Stimulated activated CD4-positive, alpha-beta T cell treated with anti-CD3 and anti-CD28 coated beads, Interleukin-4, amount 100 ng/mL, for 1 hour (primary cell): ENCODE results near the gene RASA3.
A peak's percentile ranks its signal among the peaks of the same experiment; 100 is the strongest.
"Not testable (repeated sequence)": the region's sequence is repeated elsewhere in the genome, so short reads cannot be mapped to it uniquely, and the experiment has no call there.

Experiments used
- DNase-seq: peaks from one replicate; pipeline ENCODE4 v3.0.0-alpha.2; 2020

The RASA3 gene

GRCh38 chr13:114077933-114078325 lies 54.5 kb downstream of the RASA3 start:
- DNase-seq = no peak

- DNase-seq = no peak
Observed at GRCh38 chr13:114077099-114077932, 55.1 kb downstream of the RASA3 start.

- no peak for DNase-seq
Observed at GRCh38 chr13:114076329-114077090, 55.9 kb downstream of the RASA3 start.

GRCh38 chr13:114075811-114076210 lies 56.6 kb downstream of the RASA3 start:
- not testable (repeated sequence) for DNase-seq

- no peak for DNase-seq
Observed at GRCh38 chr13:114074671-114075315, 57.6 kb downstream of the RASA3 start.

- no peak for DNase-seq
Observed at GRCh38 chr13:114073881-114074612, 58.4 kb downstream of the RASA3 start.

GRCh38 chr13:114072421-114072820 lies 60.0 kb downstream of the RASA3 start:
- no peak for DNase-seq

- DNase-seq = no peak
Observed at GRCh38 chr13:114071991-114072390, 60.4 kb downstream of the RASA3 start.

- DNase-seq = no peak
Observed at GRCh38 chr13:114071410-114071809, 61.0 kb downstream of the RASA3 start.

- DNase-seq = no peak
Observed at GRCh38 chr13:114070098-114070799, 62.2 kb downstream of the RASA3 start.

- DNase-seq = no peak
Observed at GRCh38 chr13:114069376-114070097, 62.9 kb downstream of the RASA3 start.

GRCh38 chr13:114068656-114069318 lies 63.6 kb downstream of the RASA3 start:
- no peak for DNase-seq

- DNase-seq = peak; percentile 34
Observed at GRCh38 chr13:114067886-114068651, 64.4 kb downstream of the RASA3 start.

GRCh38 chr13:114067381-114067885 lies 65.0 kb downstream of the RASA3 start:
- DNase-seq = peak; percentile 40

GRCh38 chr13:114066956-114067355 lies 65.5 kb downstream of the RASA3 start:
- no peak for DNase-seq

- peak; percentile 32 for DNase-seq
Observed at GRCh38 chr13:114065926-114066774, 66.3 kb downstream of the RASA3 start.

GRCh38 chr13:114065141-114065925 lies 67.1 kb downstream of the RASA3 start:
- peak; percentile 75 for DNase-seq
